GM12872 (cell line): Measurements from ENCODE around the gene IFT122.

Experiments used
- CTCF ChIP-seq: IDR thresholded peaks from 3 replicates; pipeline ENCODE4 v1.5.1; 2011; ENCODE audit warnings: low read depth, mild to moderate bottlenecking, low read length, moderate library complexity; ENCODE audit not compliant: insufficient read depth

The IFT122 gene

GRCh38 chr3:129415378-129415777 lies 24.6 kb upstream of the IFT122 start:
- no peak for TF ChIP-seq CTCF

GRCh38 chr3:129415830-129416229 lies 24.2 kb upstream of the IFT122 start:
- TF ChIP-seq CTCF = no peak

GRCh38 chr3:129416415-129416814 lies 23.6 kb upstream of the IFT122 start:
- no peak for TF ChIP-seq CTCF

GRCh38 chr3:129417326-129417725 lies 22.7 kb upstream of the IFT122 start:
- no peak for TF ChIP-seq CTCF

- no peak for TF ChIP-seq CTCF
Observed at GRCh38 chr3:129418041-129418973, 21.7 kb upstream of the IFT122 start.

GRCh38 chr3:129419476-129419875 lies 20.5 kb upstream of the IFT122 start:
- TF ChIP-seq CTCF = no peak

GRCh38 chr3:129421236-129421883 lies 18.7 kb upstream of the IFT122 start:
- no peak for TF ChIP-seq CTCF
